HG03442 (cell line): Measurements from ENCODE around the gene MRPS9.

Experiments
- ATAC-seq: cut with Tn5 transposase; IDR thresholded peaks from one replicate; pipeline ENCODE4 v1.9.1; 2021; ENCODE audit warnings: mild to moderate bottlenecking, moderate library complexity; ENCODE audit not compliant: unreplicated experiment

The MRPS9 gene

GRCh38 chr2:105078906-105079495 lies 41.1 kb downstream of the MRPS9 start:
- no peak for ATAC-seq

- ATAC-seq = no peak
These were observed 42.6 kb downstream of the MRPS9 start for GRCh38 chr2:105080461-105080860.

- ATAC-seq = no peak
These were observed 43.2 kb downstream of the MRPS9 start for GRCh38 chr2:105081006-105081601.

- no peak for ATAC-seq
These were observed 44.2 kb downstream of the MRPS9 start for GRCh38 chr2:105082107-105082506.

DNA sequence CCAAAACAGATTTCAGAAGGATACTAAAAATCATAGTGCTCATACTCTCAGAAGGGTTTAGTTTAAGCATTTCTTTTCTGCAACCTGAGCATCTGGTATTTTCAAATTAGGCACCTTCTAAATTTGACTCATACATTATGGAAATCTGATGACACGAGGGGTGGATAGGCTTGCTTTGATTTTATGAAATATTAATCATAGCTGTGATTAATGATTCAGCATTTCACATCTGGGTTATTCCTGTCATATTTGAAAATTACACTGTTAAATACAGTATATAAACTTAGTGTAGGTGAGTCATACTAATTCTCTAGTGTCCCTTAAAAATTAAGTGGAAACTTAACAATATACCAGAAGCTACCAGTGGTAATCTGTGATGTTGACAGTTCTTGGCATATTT lies 47.7 kb downstream of the MRPS9 start:
- ATAC-seq = no peak

- peak; percentile 75 for ATAC-seq
These were observed 49.4 kb downstream of the MRPS9 start for GRCh38 chr2:105087273-105087672.

- ATAC-seq = no peak
These were observed 52.2 kb downstream of the MRPS9 start for GRCh38 chr2:105090091-105090490.

DNA sequence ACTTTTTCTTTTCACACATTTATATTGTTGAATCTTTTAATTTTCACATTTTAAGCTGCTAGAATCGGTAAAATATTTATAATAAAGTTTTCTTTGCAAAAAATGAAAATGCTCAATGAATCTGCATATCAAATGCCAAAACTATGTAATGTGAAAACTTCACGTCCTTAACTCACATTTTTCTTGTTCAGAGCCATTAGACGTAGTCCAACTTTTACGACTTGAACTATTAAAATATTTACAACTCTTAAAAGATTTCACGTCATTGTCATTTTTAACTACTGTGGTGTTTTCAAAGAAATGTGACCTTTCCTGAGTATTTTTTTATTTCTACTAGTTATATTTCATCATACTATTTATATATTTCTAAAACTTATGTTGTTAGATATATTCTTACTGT lies 54.9 kb downstream of the MRPS9 start:
- no peak for ATAC-seq

DNA sequence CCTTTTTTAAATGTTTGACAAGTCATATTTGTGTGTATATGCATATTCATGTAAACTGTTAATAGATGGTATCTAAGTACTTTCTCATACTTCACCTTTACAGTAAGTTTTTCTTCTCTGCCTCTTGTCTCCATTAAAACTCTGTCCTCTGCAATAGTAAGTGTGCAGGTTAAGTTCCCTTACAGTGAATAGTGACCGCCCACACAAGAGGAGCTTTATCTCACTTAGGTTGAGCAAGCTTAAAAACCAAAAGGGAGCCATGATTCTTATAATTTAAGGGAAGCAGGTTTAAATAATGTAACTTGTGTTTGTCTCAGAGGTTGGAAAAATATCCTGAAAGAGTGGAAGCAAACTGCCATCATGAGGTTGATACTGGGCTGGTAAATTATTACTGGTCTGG lies 61.3 kb downstream of the MRPS9 start:
- no peak for ATAC-seq

DNA sequence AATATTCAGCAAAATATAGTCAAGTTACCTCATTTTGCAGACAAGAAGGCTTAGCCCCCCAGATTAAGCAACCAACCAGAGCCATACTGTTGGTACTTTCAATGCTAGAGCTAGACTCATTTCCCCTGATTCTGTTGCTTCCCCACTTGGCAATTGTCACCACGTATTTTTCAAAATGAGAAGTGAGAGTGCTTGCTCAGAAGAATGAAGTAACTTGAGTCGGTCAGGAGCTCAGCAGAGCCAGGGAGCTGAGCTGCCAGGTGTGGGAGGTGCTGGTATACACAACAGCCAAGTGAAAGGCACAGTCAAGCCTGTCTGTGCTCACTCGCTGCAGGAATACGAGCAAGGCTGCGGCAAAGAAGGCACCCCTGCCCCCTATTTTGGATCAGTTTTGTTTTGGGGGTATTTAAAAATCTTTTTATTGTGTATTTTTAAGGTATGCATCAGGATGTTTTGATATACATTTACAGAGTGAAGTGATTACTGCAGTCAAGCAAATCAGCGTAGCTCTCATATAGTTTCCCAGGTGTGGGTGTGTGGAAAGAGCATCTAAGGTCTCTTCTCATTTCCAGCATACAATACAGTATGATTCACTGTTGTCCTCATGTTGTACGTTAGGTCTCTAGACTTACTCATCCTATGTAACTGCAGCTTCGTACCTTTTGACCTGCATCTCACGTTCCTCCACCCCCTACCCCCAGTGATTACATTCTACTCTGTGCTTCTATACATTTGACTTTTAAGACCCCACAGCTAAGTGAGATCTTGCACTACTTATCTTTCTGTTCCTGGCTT lies 62.4 kb downstream of the MRPS9 start:
- ATAC-seq = no peak

DNA sequence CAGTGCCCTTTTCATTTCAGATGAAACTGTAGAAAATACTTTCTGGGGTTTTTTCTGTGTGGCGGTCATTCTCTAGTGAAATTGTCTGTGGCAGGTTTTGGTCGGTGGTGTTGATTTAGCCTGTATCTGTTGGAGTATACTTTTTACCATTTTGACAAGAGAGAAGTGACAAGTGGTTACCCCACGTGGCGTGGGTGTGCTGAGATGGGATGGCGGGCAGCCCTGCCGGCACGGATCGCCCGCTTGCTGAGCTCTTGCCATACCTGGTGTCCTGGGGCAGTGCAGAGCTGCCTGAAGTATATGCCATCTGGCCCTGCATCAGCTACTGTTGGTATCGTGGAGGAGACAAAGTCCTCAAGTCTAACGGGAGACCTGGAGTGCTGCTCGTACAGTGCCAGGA lies 64.1 kb downstream of the MRPS9 start:
- no peak for ATAC-seq

- no peak for ATAC-seq
These were observed 65.1 kb downstream of the MRPS9 start for GRCh38 chr2:105102963-105103421.

- ATAC-seq = no peak
These were observed 65.6 kb downstream of the MRPS9 start for GRCh38 chr2:105103481-105103880.

DNA sequence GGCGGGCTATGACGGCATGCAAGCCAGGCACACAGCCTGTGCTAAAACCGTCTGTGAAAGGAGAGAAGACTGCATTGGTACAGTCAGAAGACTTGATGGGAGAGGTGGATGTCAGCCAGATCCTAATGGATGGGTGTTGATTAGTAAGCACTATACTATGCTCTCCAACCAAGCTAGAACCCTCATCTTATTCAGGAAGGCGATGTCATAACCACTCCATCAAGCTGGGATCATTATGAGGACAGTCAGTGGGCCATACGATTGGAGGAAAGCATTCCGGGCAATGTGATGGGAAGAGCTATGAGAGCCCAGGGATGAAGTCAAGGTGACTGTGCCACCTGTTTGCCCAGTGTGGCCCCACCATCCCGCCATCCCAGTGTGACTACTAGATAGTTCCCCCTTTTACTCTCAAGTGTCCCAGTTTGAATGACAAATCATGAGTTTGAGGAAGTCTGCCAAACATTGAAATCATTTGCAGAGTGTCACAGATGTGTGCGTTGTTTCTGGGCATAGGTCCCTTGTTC lies 66.4 kb downstream of the MRPS9 start:
- no peak for ATAC-seq

GRCh38 chr2:105110295-105110829 lies 72.5 kb downstream of the MRPS9 start:
- ATAC-seq = peak; percentile 42

DNA sequence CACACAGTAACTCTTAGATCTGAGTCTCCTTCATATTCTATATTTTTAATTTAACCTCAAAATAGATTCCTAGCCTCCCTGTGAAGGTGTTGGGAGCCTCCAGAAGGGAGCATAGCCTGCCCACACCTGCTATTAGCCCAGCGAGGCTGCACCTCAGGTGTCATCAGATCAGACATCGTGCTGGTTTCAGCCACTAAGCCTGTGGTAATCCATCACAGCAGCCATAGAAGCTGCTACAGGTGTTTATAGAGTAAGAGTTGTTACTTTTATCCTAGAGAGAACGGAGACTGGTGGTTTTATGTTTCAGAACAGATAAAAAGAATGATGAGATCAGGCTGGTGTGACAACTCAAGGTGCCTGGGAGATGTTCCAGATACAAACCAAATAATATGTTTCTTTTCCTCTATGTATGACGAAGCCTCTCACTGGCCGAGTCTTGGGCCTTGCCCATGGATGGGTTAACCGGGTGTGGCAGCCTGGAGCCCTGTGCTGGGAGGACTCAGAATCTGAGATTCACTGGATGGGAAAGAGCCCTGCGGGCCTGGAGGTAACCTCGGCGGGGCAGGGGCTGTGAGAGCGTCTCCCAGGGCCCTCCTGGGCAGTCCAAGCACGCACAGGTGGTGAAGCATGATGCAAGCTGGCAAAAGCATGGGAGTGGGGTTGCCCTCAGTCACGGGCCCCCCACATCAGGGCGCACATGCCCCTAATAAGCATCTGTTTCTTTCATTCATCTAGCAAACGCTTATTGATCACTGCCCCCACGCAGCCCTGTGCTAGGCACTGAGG lies 73.7 kb downstream of the MRPS9 start:
- no peak for ATAC-seq

DNA sequence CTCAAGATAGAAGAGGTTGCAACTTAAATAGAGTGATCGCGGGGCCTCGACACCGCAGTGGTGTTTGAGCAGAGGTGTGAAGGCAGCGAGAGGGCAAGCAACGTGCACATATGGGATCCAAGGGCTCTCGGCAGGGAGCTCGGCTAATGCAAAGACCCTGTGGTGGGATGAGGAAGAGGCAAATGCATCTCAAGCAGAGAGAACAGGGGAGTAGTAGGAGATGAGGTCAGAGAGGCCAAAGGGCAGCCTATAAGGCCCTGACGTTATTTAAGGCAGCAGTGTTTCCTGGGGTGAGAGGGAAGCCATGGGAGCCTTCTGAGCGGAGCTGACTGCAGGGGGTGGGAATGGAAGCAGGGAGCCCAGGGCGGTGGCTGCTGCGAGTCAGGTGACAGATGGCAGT lies 74.5 kb downstream of the MRPS9 start:
- no peak for ATAC-seq

- no peak for ATAC-seq
These were observed 75.9 kb downstream of the MRPS9 start for GRCh38 chr2:105113616-105114291.

DNA sequence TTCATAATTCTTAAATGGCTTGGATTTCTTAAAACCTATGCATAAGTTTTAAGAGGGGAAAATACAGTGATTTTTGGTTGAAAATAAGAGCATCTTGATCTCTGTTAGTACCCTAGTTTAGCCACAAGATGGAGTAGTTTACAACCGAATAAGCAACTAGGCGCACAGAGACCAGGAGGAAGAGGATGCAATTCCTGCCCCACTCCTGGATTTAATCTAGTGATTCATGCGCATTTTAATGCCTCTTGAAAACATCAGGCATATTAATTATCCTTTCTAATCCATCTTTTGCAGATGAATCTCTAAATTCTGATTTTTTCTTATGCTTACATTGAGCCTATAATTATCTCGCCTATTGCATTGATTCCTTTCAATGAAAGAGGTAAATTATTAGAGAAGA lies 76.7 kb downstream of the MRPS9 start:
- no peak for ATAC-seq

DNA sequence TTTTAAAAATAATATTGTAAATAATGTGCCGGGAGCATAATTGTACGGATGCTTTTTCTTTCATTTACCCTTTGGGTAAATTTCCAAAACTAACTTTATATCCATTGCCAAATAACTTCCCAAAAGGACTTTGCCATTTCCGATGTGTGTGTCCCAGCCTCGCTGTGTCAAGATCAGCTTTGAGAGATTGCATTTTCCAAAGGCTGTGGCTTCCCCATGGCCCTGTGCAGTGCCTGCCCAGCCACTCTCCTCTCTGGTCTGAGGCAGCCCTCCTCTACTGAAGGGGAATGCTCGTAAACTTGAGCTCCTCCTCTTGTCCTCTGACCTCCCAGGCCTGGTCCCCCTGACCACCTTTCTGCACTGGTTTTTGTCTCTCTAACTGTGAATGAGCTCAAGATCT lies 78.5 kb downstream of the MRPS9 start:
- no peak for ATAC-seq
